Activated naive CD4-positive, alpha-beta T cell treated with anti-CD3 and anti-CD28 coated beads, Interleukin-2, amount 50 U/mL, for 24 hours (primary cell): ENCODE measurements around the gene DHRS7.

Experiments
- H3K27ac Mint-ChIP-seq: one replicate; pipeline ENCODE4 v1.8.0; 2021; ENCODE audit warnings: mild to moderate bottlenecking, mixed read lengths
- H3K27me3 Mint-ChIP-seq: one replicate; pipeline ENCODE4 v1.8.0; 2021; ENCODE audit warnings: mixed read lengths
- H3K36me3 Mint-ChIP-seq: one replicate; pipeline ENCODE4 v1.8.0; 2021; ENCODE audit warnings: mixed read lengths
- H3K4me1 Mint-ChIP-seq: one replicate; pipeline ENCODE4 v1.8.0; 2021; ENCODE audit warnings: mixed read lengths
- H3K4me3 Mint-ChIP-seq: one replicate; pipeline ENCODE4 v1.8.0; 2021; ENCODE audit warnings: mild to moderate bottlenecking, mixed read lengths
- H3K9me3 Mint-ChIP-seq: one replicate; pipeline ENCODE4 v1.8.0; 2021; ENCODE audit warnings: mixed read lengths

Gene DHRS7

GRCh38 chr14:60195179-60195810 is 30.1 kb upstream of the DHRS7 start:
- peaks cover 14% of the 10 kb centered on the region for H3K9me3 Mint-ChIP-seq

GRCh38 chr14:60189923-60190840 is 25.0 kb upstream of the DHRS7 start:
- H3K36me3 Mint-ChIP-seq = no peaks in the 10 kb centered on the region
- H3K4me3 Mint-ChIP-seq = no peak overlapping the region
- no peaks in the 10 kb centered on the region for H3K27me3 Mint-ChIP-seq
- H3K9me3 Mint-ChIP-seq = no peaks in the 10 kb centered on the region
- H3K27ac Mint-ChIP-seq = no peak overlapping the region
- no peaks in the 10 kb centered on the region for H3K4me1 Mint-ChIP-seq

More at GRCh38 chr14:60195179-60195810, 30.1 kb upstream of the DHRS7 start:
- Mint-ChIP-seq H3K36me3 (peaks cover 2% of the 10 kb centered on the region), H3K4me3 (no peak overlapping the region), H3K27me3 (peaks cover 2% of the 10 kb centered on the region), H3K4me1 (peaks cover 9% of the 10 kb centered on the region), H3K27ac (no peak overlapping the region)

GRCh38 chr14:60188696-60189095 is 23.5 kb upstream of the DHRS7 start:
- peaks cover 5% of the 10 kb centered on the region for H3K4me1 Mint-ChIP-seq
- H3K27me3 Mint-ChIP-seq = no peaks in the 10 kb centered on the region
- no peak overlapping the region for H3K27ac Mint-ChIP-seq
- no peaks in the 10 kb centered on the region for H3K9me3 Mint-ChIP-seq
- H3K36me3 Mint-ChIP-seq = no peaks in the 10 kb centered on the region
- no peak overlapping the region for H3K4me3 Mint-ChIP-seq

GRCh38 chr14:60188115-60188514 is 22.9 kb upstream of the DHRS7 start:
- Mint-ChIP-seq H3K27me3 (no peaks in the 10 kb centered on the region), H3K27ac (no peak overlapping the region), H3K4me3 (no peak overlapping the region)

GRCh38 chr14:60184905-60185555 is 19.8 kb upstream of the DHRS7 start:
- no peaks in the 10 kb centered on the region for H3K9me3 Mint-ChIP-seq
- no peak overlapping the region for H3K4me3 Mint-ChIP-seq
- H3K4me1 Mint-ChIP-seq = peaks cover 11% of the 10 kb centered on the region
- no peaks in the 10 kb centered on the region for H3K36me3 Mint-ChIP-seq
- no peaks in the 10 kb centered on the region for H3K27me3 Mint-ChIP-seq
- no peak overlapping the region for H3K27ac Mint-ChIP-seq

More at GRCh38 chr14:60188115-60188514, 22.9 kb upstream of the DHRS7 start:
- Mint-ChIP-seq H3K4me1 (peaks cover 10% of the 10 kb centered on the region), H3K9me3 (no peaks in the 10 kb centered on the region), H3K36me3 (no peaks in the 10 kb centered on the region)

- Mint-ChIP-seq H3K4me3 (peak overlapping the region; percentile 82), H3K4me1 (peaks cover 11% of the 10 kb centered on the region), H3K27me3 (no peaks in the 10 kb centered on the region), H3K9me3 (no peaks in the 10 kb centered on the region), H3K36me3 (no peaks in the 10 kb centered on the region), H3K27ac (peak overlapping the region; percentile 92)
Observed at GRCh38 chr14:60184146-60184904, 19.1 kb upstream of the DHRS7 start.

- H3K27me3 Mint-ChIP-seq = no peaks in the 10 kb centered on the region
- H3K36me3 Mint-ChIP-seq = no peaks in the 10 kb centered on the region
- no peaks in the 10 kb centered on the region for H3K9me3 Mint-ChIP-seq
- peak overlapping the region; percentile 82 for H3K4me3 Mint-ChIP-seq
- H3K27ac Mint-ChIP-seq = peak overlapping the region; percentile 92
- peaks cover 11% of the 10 kb centered on the region for H3K4me1 Mint-ChIP-seq
Observed at GRCh38 chr14:60183741-60184140, 18.5 kb upstream of the DHRS7 start.

GRCh38 chr14:60183138-60183537 is 17.9 kb upstream of the DHRS7 start:
- Mint-ChIP-seq H3K27ac (peak overlapping the region; percentile 92), H3K4me1 (peaks cover 11% of the 10 kb centered on the region), H3K4me3 (no peak overlapping the region), H3K36me3 (no peaks in the 10 kb centered on the region), H3K9me3 (no peaks in the 10 kb centered on the region), H3K27me3 (no peaks in the 10 kb centered on the region)

GRCh38 chr14:60179431-60179869 is 14.3 kb upstream of the DHRS7 start:
- Mint-ChIP-seq H3K4me1 (peaks cover 11% of the 10 kb centered on the region), H3K36me3 (no peaks in the 10 kb centered on the region), H3K9me3 (no peaks in the 10 kb centered on the region), H3K27ac (peak overlapping the region; percentile 2), H3K27me3 (no peaks in the 10 kb centered on the region), H3K4me3 (no peak overlapping the region)

- Mint-ChIP-seq H3K27me3 (no peaks in the 10 kb centered on the region), H3K27ac (no peak overlapping the region), H3K9me3 (no peaks in the 10 kb centered on the region), H3K4me1 (peaks cover 8% of the 10 kb centered on the region), H3K4me3 (no peak overlapping the region), H3K36me3 (no peaks in the 10 kb centered on the region)
Observed at GRCh38 chr14:60178820-60179219, 13.6 kb upstream of the DHRS7 start.

GRCh38 chr14:60178164-60178563 is 13.0 kb upstream of the DHRS7 start:
- Mint-ChIP-seq H3K36me3 (no peaks in the 10 kb centered on the region), H3K27me3 (no peaks in the 10 kb centered on the region), H3K4me1 (peaks cover 1% of the 10 kb centered on the region), H3K4me3 (no peak overlapping the region), H3K27ac (no peak overlapping the region), H3K9me3 (no peaks in the 10 kb centered on the region)

- no peaks in the 10 kb centered on the region for H3K36me3 Mint-ChIP-seq
- no peak overlapping the region for H3K27ac Mint-ChIP-seq
- H3K4me1 Mint-ChIP-seq = no peaks in the 10 kb centered on the region
- no peaks in the 10 kb centered on the region for H3K27me3 Mint-ChIP-seq
- no peak overlapping the region for H3K4me3 Mint-ChIP-seq
- no peaks in the 10 kb centered on the region for H3K9me3 Mint-ChIP-seq
Observed at GRCh38 chr14:60175255-60175902, 10.2 kb upstream of the DHRS7 start.

- H3K9me3 Mint-ChIP-seq = no peaks in the 10 kb centered on the region
- no peak overlapping the region for H3K4me3 Mint-ChIP-seq
- no peaks in the 10 kb centered on the region for H3K4me1 Mint-ChIP-seq
- H3K27me3 Mint-ChIP-seq = no peaks in the 10 kb centered on the region
- no peaks in the 10 kb centered on the region for H3K36me3 Mint-ChIP-seq
- H3K27ac Mint-ChIP-seq = no peak overlapping the region
Observed at GRCh38 chr14:60174352-60175254, 9.4 kb upstream of the DHRS7 start.

GRCh38 chr14:60171690-60172089 is 6.5 kb upstream of the DHRS7 start:
- peaks cover 1% of the 10 kb centered on the region for H3K4me1 Mint-ChIP-seq
- no peaks in the 10 kb centered on the region for H3K9me3 Mint-ChIP-seq
- H3K27ac Mint-ChIP-seq = no peak overlapping the region
- no peak overlapping the region for H3K4me3 Mint-ChIP-seq
- H3K36me3 Mint-ChIP-seq = no peaks in the 10 kb centered on the region
- no peaks in the 10 kb centered on the region for H3K27me3 Mint-ChIP-seq
